Suprapubic skin (tissue), 4 donors: ENCODE data around the gene SLCO4A1. TPM values are rescaled to one million over a fixed set of nuclear protein-coding genes. Genes with fewer than 3 reads are reported as not detected.

Source experiments
- DNase-seq, 2 donors: peaks; one replicate each; pipeline ENCODE4 v3.0.0-alpha.2; 2019; ENCODE audit warnings: low spot score in 2 of 2
- H3K27ac ChIP-seq: fragments of 200-600 bp; sonication (generic); one replicate; pipeline ENCODE4 v1.5.1; 2019
- H3K27me3 ChIP-seq: fragments of 200-600 bp; sonication (generic); one replicate; pipeline ENCODE4 v1.5.1; 2019
- H3K36me3 ChIP-seq: fragments of 200-600 bp; sonication (generic); one replicate; pipeline ENCODE4 v1.5.1; 2019
- H3K4me1 ChIP-seq: fragments of 200-600 bp; sonication (generic); one replicate; pipeline ENCODE4 v1.5.1; 2019
- H3K4me3 ChIP-seq: fragments of 200-600 bp; sonication (generic); one replicate; pipeline ENCODE4 v1.5.1; 2019; ENCODE audit warnings: mild to moderate bottlenecking
- H3K9me3 ChIP-seq: fragments of 200-600 bp; sonication (generic); one replicate; pipeline ENCODE4 v1.5.1; 2019
- CTCF ChIP-seq, 2 donors: fragments of 200-600 bp in 1 of 2; fragments of 450-650 bp in 1 of 2; sonication (generic) in 1 of 2; IDR thresholded peaks; one replicate each; pipeline ENCODE4 v1.5.1; 2016 to 2019; ENCODE audit warnings: antibody characterized with exemption in 2 of 2, mild to moderate bottlenecking in 1 of 2, moderate library complexity in 1 of 2
- EP300 ChIP-seq: sonication (generic); formaldehyde crosslinking; IDR thresholded peaks from one replicate; pipeline ENCODE4 v1.6.1; 2017; ENCODE audit warnings: antibody characterized with exemption
- POLR2A ChIP-seq, 2 donors: fragments of 450-650 bp; IDR thresholded peaks; one replicate each; pipeline ENCODE4 v1.6.1; 2017; ENCODE audit warnings: antibody characterized with exemption in 2 of 2, mild to moderate bottlenecking in 2 of 2, moderate library complexity in 2 of 2
- POLR2AphosphoS5 ChIP-seq, 3 donors: sonication (generic); formaldehyde crosslinking; IDR thresholded peaks; one replicate each; pipeline ENCODE4 v1.6.1; 2017; ENCODE audit warnings: antibody characterized with exemption in 3 of 3
- WGBS: methylation state at CpG from one replicate; pipeline ENCODE4 v1.1.5; 2018; 5-methylcytosine and 5-hydroxymethylcytosine counted together
- total RNA-seq, 4 donors: library from RNA; depleted of rRNA; stranded (reverse); fragments of >200 nt; gene quantifications; one replicate each; pipeline ENCODE4 v1.1.0, GENCODE V29; 2016

The SLCO4A1 gene
- total RNA-seq, result 10 to 100 TPM; 50.2 to 59.1 (median 52.7) TPM

GRCh38 chr20:62642051-62642665, at the start of gene SLCO4A1:
Gene SLCO4A1 (plus strand): TSS chr20:62642503. CDS start chr20:62656455, 13,952 bp downstream.
- H3K4me1 ChIP-seq, result peaks cover 55% of the 10 kb centered on the region
- DNase-seq, result no peak
- WGBS, result 0% methylated on average over 10 of the region's 82 CpGs

GRCh38 chr20:62592506-62593177, 49.7 kb upstream of the SLCO4A1 start:
- Histone ChIP-seq H3K9me3 (no peaks in the 10 kb centered on the region), H3K27ac (no peak overlapping the region), H3K27me3 (peaks cover 59% of the 10 kb centered on the region), H3K4me1 (peaks cover 37% of the 10 kb centered on the region), H3K4me3 (no peak overlapping the region), H3K36me3 (no peaks in the 10 kb centered on the region)
- DNase-seq, result no peak
- 77% methylated on average over 11 of the region's 11 CpGs for WGBS
- TF ChIP-seq POLR2AphosphoS5 (IDR thresholded peaks at IDR 0.05) (no peak), CTCF (IDR thresholded peaks at IDR 0.05) (no peak), POLR2A (IDR thresholded peaks at IDR 0.05) (no peak)

More at GRCh38 chr20:62642051-62642665, at the start of gene SLCO4A1:
- Histone ChIP-seq H3K27ac (peak within 1 kb of the TSS; percentile 55), H3K27me3 (peaks cover 62% of the 10 kb centered on the region), H3K4me3 (peak within 1 kb of the TSS; percentile 71), H3K9me3 (no peaks in the 10 kb centered on the region), H3K36me3 (no peaks in the 10 kb centered on the region)
- TF ChIP-seq CTCF (IDR thresholded peaks at IDR 0.05) (no peak), POLR2A (IDR thresholded peaks at IDR 0.05) (peak in 1 of 2 donors; percentile 54), EP300 (no peak), POLR2AphosphoS5 (IDR thresholded peaks at IDR 0.05) (peak in 2 of 3 donors; percentile 28 to 33)

GRCh38 chr20:62593616-62594015, 48.7 kb upstream of the SLCO4A1 start:
- Histone ChIP-seq H3K9me3 (no peaks in the 10 kb centered on the region), H3K4me1 (peaks cover 36% of the 10 kb centered on the region), H3K27ac (no peak overlapping the region), H3K4me3 (no peak overlapping the region), H3K27me3 (peaks cover 53% of the 10 kb centered on the region), H3K36me3 (no peaks in the 10 kb centered on the region)
- no peak for DNase-seq
- WGBS, result 72% methylated on average over 3 of the region's 3 CpGs
- TF ChIP-seq EP300, result no peak
- TF ChIP-seq POLR2AphosphoS5 (IDR thresholded peaks at IDR 0.05), result no peak
- TF ChIP-seq POLR2A (IDR thresholded peaks at IDR 0.05), result no peak
- TF ChIP-seq CTCF (IDR thresholded peaks at IDR 0.05), result no peak

- TF ChIP-seq POLR2AphosphoS5 (IDR thresholded peaks at IDR 0.05) (no peak), EP300 (no peak), CTCF (IDR thresholded peaks at IDR 0.05) (no peak), POLR2A (IDR thresholded peaks at IDR 0.05) (no peak)
- Histone ChIP-seq H3K27me3 (peaks cover 44% of the 10 kb centered on the region), H3K4me3 (no peak overlapping the region), H3K9me3 (no peaks in the 10 kb centered on the region), H3K4me1 (peaks cover 43% of the 10 kb centered on the region), H3K27ac (no peak overlapping the region), H3K36me3 (no peaks in the 10 kb centered on the region)
- DNase-seq, result no peak
- 54% methylated on average over 4 of the region's 4 CpGs for WGBS
These were observed 47.2 kb upstream of the SLCO4A1 start for GRCh38 chr20:62595069-62595468.

GRCh38 chr20:62595491-62595890, 46.8 kb upstream of the SLCO4A1 start:
- DNase-seq, result no peak
- WGBS, result 27% methylated on average over 14 of the region's 15 CpGs
- peaks cover 44% of the 10 kb centered on the region for H3K27me3 ChIP-seq

More at GRCh38 chr20:62595491-62595890, 46.8 kb upstream of the SLCO4A1 start:
- no peaks in the 10 kb centered on the region for H3K9me3 ChIP-seq
- H3K4me1 ChIP-seq, result peaks cover 39% of the 10 kb centered on the region
- H3K36me3 ChIP-seq, result no peaks in the 10 kb centered on the region
- no peak overlapping the region for H3K27ac ChIP-seq
- H3K4me3 ChIP-seq, result no peak overlapping the region
- TF ChIP-seq CTCF (IDR thresholded peaks at IDR 0.05), result no peak
- TF ChIP-seq POLR2AphosphoS5 (IDR thresholded peaks at IDR 0.05), result no peak
- TF ChIP-seq POLR2A (IDR thresholded peaks at IDR 0.05), result no peak
- TF ChIP-seq EP300, result no peak
